HepG2 (cell line): ENCODE data around the gene NXPH4. TPM values are rescaled to one million over a fixed set of nuclear protein-coding genes. Genes with fewer than 3 reads are reported as not detected.

Source experiments
- FOXO1 ChIP-seq: sonication (generic); formaldehyde crosslinking; IDR thresholded peaks from 2 replicates; pipeline ENCODE4 v1.4.0; 2020; ENCODE audit warnings: missing genetic modification reagents
- GABPB1 ChIP-seq: IDR thresholded peaks from 2 replicates; pipeline ENCODE4 v1.6.1; 2016; ENCODE audit warnings: mild to moderate bottlenecking, missing genetic modification reagents, moderate library complexity, missing compliant biosample characterization
- MTA1 ChIP-seq: sonication (generic); formaldehyde crosslinking; IDR thresholded peaks from 2 replicates; pipeline ENCODE4 v1.4.0; 2020; ENCODE audit warnings: missing genetic modification reagents, mild to moderate bottlenecking, borderline replicate concordance
- PRPF4 ChIP-seq: fragments of 200-400 bp; formaldehyde crosslinking; IDR thresholded peaks from 2 replicates; pipeline ENCODE4 v1.6.1; 2016; ENCODE audit warnings: low read length, low read depth; ENCODE audit not compliant: poor library complexity, severe bottlenecking
- SIN3A ChIP-seq: IDR thresholded peaks from 2 replicates; pipeline ENCODE4 v1.6.1; 2011; ENCODE audit warnings: low read depth, mild to moderate bottlenecking, control low read depth, low read length, borderline replicate concordance
- SIX1 ChIP-seq: sonication (generic); formaldehyde crosslinking; IDR thresholded peaks from 2 replicates; pipeline ENCODE4 v1.4.0; 2020; ENCODE audit warnings: missing genetic modification reagents, borderline replicate concordance
- SMARCC2 ChIP-seq: fragments of 450-650 bp; IDR thresholded peaks from 2 replicates; pipeline ENCODE4 v1.6.1; 2017; ENCODE audit warnings: antibody characterized with exemption, mild to moderate bottlenecking
- SP5 ChIP-seq: IDR thresholded peaks from 2 replicates; pipeline ENCODE4 v1.6.1; 2016; ENCODE audit warnings: low read depth, borderline replicate concordance
- SRSF4 ChIP-seq: fragments of 200-400 bp; formaldehyde crosslinking; IDR thresholded peaks from one replicate; pipeline ENCODE4 v1.6.1; 2018; ENCODE audit warnings: mild to moderate bottlenecking, low read depth, low read length, moderate library complexity; ENCODE audit not compliant: poor library complexity, severe bottlenecking
- TBX3 ChIP-seq: fragments of 450-650 bp; IDR thresholded peaks from 2 replicates; pipeline ENCODE4 v1.6.1; 2017; ENCODE audit warnings: antibody characterized with exemption, mild to moderate bottlenecking, inconsistent platforms, borderline replicate concordance
- TCF7 ChIP-seq: sonication (generic); IDR thresholded peaks from 2 replicates; pipeline ENCODE4 v1.6.1; 2016; ENCODE audit warnings: antibody characterized with exemption, low read depth
- ZBTB8A ChIP-seq: sonication (generic); formaldehyde crosslinking; IDR thresholded peaks from 2 replicates; pipeline ENCODE4 v1.4.0; 2020; ENCODE audit warnings: mild to moderate bottlenecking, low read depth, missing genetic modification reagents, borderline replicate concordance
- ZFP41 ChIP-seq: sonication (generic); formaldehyde crosslinking; IDR thresholded peaks from 2 replicates; pipeline ENCODE4 v1.4.0; 2020; ENCODE audit warnings: mild to moderate bottlenecking, missing genetic modification reagents, borderline replicate concordance
- ZNF317 ChIP-seq: sonication (generic); formaldehyde crosslinking; IDR thresholded peaks from 2 replicates; pipeline ENCODE4 v1.5.0; 2020; ENCODE audit warnings: mild to moderate bottlenecking, missing genetic modification reagents
- ZNF34 ChIP-seq: sonication (generic); formaldehyde crosslinking; IDR thresholded peaks from 2 replicates; pipeline ENCODE4 v1.4.0; 2020; ENCODE audit warnings: mild to moderate bottlenecking, missing genetic modification reagents, borderline replicate concordance
- ZNF343 ChIP-seq: sonication (generic); formaldehyde crosslinking; IDR thresholded peaks from 2 replicates; pipeline ENCODE4 v1.4.0; 2020; ENCODE audit warnings: mild to moderate bottlenecking, missing genetic modification reagents
- ZNF383 ChIP-seq: sonication (generic); formaldehyde crosslinking; IDR thresholded peaks from 2 replicates; pipeline ENCODE4 v1.4.0; 2020; ENCODE audit warnings: missing genetic modification reagents, mild to moderate bottlenecking, borderline replicate concordance
- ZSCAN29 ChIP-seq: sonication (generic); formaldehyde crosslinking; conservative IDR thresholded peaks from 2 replicates; pipeline ENCODE4 v1.4.0; 2020; ENCODE audit warnings: mild to moderate bottlenecking, missing genetic modification reagents
- ZSCAN30 ChIP-seq: sonication (generic); formaldehyde crosslinking; IDR thresholded peaks from 2 replicates; pipeline ENCODE4 v1.5.0; 2020; ENCODE audit warnings: mild to moderate bottlenecking, missing genetic modification reagents
- polyA plus RNA-seq, 8 experiments: library from polyadenylated mRNA; depleted of rRNA in 3 of 8; stranded (reverse) in 7 of 8; unstranded in 1 of 8; fragments of >200 nt; fragmentation: Illumina TruSeq in 4 of 8; extraction: Trizol in 4 of 8; gene quantifications; 2 replicates each; pipeline versions ENCODE4 v1.2.1 to v1.2.3, GENCODE V29; 2011 to 2016; ENCODE audit warnings: low read depth in 4 of 8, missing spikeins in 1 of 8, mixed read lengths in 1 of 8; ENCODE audit not compliant: insufficient read depth in 1 of 8
- total RNA-seq, 5 experiments: library from RNA; depleted of rRNA; stranded (reverse); fragments of >200 nt; fragmentation: Illumina TruSeq; extraction: Trizol; gene quantifications; 2 replicates each; pipeline ENCODE4 v1.2.3, GENCODE V29; 2016; ENCODE audit warnings: low read depth in 1 of 5
- TF ChIP-seq, protein P1 (sequence below): sonication (generic); formaldehyde crosslinking; IDR thresholded peaks from 2 replicates; pipeline ENCODE4 v1.5.1; 2020; ENCODE audit warnings: missing genetic modification reagents, mild to moderate bottlenecking, borderline replicate concordance
- TF ChIP-seq, protein P2 (sequence below): IDR thresholded peaks from 2 replicates; pipeline ENCODE4 v1.6.1; 2016; ENCODE audit warnings: missing genetic modification reagents, missing compliant biosample characterization
- TF ChIP-seq, protein P3 (sequence below): sonication (generic); formaldehyde crosslinking; IDR thresholded peaks from 2 replicates; pipeline ENCODE4 v1.8.1; 2023; ENCODE audit warnings: mild to moderate bottlenecking, missing genetic modification reagents, borderline replicate concordance
- TF ChIP-seq, protein P4 (sequence below): sonication (generic); formaldehyde crosslinking; IDR thresholded peaks from 2 replicates; pipeline ENCODE4 v1.4.0; 2020; ENCODE audit warnings: mild to moderate bottlenecking, missing genetic modification reagents
- TF ChIP-seq, protein P5 (sequence below): sonication (generic); formaldehyde crosslinking; IDR thresholded peaks from 2 replicates; pipeline ENCODE4 v1.4.0; 2020; ENCODE audit warnings: mild to moderate bottlenecking, missing genetic modification reagents
- TF ChIP-seq, protein P6 (sequence below): sonication (generic); formaldehyde crosslinking; IDR thresholded peaks from 2 replicates; pipeline ENCODE4 v1.4.0; 2020; ENCODE audit warnings: missing genetic modification reagents

Gene NXPH4
- total and polyA plus RNA-seq, 2 of the 13 experiments (the other 11 are each of a cell fraction or from before 2014, with no cell fraction given), result 0.13 TPM; not detected in 1

DNA sequence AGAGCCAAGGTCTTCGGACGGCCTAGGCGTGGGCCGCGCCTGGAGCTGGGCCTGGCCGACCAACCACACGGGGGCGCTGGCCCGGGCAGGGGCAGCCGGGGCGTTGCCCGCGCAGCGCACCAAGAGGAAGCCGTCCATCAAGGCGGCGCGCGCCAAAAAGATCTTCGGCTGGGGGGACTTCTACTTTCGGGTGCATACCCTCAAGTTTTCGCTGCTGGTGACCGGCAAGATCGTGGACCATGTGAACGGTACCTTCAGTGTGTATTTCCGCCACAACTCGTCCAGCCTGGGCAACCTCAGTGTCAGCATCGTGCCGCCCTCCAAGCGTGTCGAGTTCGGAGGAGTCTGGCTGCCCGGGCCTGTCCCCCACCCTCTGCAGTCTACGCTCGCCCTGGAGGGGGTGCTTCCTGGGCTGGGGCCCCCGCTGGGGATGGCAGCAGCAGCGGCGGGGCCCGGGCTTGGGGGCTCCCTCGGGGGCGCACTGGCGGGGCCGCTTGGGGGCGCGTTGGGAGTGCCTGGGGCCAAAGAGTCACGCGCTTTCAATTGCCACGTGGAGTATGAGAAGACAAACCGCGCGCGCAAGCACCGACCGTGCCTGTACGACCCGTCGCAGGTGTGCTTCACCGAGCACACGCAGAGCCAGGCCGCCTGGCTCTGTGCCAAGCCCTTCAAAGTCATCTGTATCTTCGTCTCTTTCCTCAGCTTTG lies 8.5 kb downstream of the NXPH4 start (continued):
- TF ChIP-seq, protein P1, sequence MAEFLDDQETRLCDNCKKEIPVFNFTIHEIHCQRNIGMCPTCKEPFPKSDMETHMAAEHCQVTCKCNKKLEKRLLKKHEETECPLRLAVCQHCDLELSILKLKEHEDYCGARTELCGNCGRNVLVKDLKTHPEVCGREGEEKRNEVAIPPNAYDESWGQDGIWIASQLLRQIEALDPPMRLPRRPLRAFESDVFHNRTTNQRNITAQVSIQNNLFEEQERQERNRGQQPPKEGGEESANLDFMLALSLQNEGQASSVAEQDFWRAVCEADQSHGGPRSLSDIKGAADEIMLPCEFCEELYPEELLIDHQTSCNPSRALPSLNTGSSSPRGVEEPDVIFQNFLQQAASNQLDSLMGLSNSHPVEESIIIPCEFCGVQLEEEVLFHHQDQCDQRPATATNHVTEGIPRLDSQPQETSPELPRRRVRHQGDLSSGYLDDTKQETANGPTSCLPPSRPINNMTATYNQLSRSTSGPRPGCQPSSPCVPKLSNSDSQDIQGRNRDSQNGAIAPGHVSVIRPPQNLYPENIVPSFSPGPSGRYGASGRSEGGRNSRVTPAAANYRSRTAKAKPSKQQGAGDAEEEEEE (CRISPR knock-in tag), result no peak
- TF ChIP-seq ZSCAN29 (CRISPR knock-in tag) (no peak), SMARCC2 (no peak), TCF7 (no peak), ZBTB8A (CRISPR knock-in tag) (no peak), TBX3 (no peak), ZNF343 (no peak), SRSF4 (no peak), SIX1 (CRISPR knock-in tag) (no peak), SIN3A (no peak), ZNF317 (no peak), GABPB1 (peak; percentile 55; the same call in 1 of the 2 replicates), SP5 (no peak), PRPF4 (no peak), ZFP41 (no peak), ZSCAN30 (CRISPR knock-in tag) (no peak), ZNF383 (no peak), MTA1 (CRISPR knock-in tag) (no peak), ZNF34 (CRISPR knock-in tag) (no peak), FOXO1 (CRISPR knock-in tag) (no peak)
- TF ChIP-seq, protein P2, sequence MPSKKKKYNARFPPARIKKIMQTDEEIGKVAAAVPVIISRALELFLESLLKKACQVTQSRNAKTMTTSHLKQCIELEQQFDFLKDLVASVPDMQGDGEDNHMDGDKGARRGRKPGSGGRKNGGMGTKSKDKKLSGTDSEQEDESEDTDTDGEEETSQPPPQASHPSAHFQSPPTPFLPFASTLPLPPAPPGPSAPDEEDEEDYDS (CRISPR knock-in tag), result no peak
- TF ChIP-seq, protein P3, sequence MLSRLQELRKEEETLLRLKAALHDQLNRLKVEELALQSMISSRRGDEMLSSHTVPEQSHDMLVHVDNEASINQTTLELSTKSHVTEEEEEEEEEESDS (CRISPR knock-in tag), result no peak
- TF ChIP-seq, protein P4, sequence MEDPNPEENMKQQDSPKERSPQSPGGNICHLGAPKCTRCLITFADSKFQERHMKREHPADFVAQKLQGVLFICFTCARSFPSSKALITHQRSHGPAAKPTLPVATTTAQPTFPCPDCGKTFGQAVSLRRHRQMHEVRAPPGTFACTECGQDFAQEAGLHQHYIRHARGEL (CRISPR knock-in tag), result no peak
- TF ChIP-seq, protein P5, sequence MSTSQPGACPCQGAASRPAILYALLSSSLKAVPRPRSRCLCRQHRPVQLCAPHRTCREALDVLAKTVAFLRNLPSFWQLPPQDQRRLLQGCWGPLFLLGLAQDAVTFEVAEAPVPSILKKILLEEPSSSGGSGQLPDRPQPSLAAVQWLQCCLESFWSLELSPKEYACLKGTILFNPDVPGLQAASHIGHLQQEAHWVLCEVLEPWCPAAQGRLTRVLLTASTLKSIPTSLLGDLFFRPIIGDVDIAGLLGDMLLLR, result no peak
- TF ChIP-seq, protein P6, sequence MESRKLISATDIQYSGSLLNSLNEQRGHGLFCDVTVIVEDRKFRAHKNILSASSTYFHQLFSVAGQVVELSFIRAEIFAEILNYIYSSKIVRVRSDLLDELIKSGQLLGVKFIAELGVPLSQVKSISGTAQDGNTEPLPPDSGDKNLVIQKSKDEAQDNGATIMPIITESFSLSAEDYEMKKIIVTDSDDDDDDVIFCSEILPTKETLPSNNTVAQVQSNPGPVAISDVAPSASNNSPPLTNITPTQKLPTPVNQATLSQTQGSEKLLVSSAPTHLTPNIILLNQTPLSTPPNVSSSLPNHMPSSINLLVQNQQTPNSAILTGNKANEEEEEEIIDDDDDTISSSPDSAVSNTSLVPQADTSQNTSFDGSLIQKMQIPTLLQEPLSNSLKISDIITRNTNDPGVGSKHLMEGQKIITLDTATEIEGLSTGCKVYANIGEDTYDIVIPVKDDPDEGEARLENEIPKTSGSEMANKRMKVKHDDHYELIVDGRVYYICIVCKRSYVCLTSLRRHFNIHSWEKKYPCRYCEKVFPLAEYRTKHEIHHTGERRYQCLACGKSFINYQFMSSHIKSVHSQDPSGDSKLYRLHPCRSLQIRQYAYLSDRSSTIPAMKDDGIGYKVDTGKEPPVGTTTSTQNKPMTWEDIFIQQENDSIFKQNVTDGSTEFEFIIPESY (CRISPR knock-in tag), result peak; percentile 91
